Small intestine (tissue), 7 donors: ENCODE measurements around the gene PPARA. TPM values are rescaled to one million over a fixed set of nuclear protein-coding genes. Genes with fewer than 3 reads are reported as not detected.

ENCODE experiments used
- DNase-seq, 2 donors: peaks; one replicate each; pipeline versions ENCODE4 v3.0.0 to v3.0.0-alpha.2; 2013
- FAIRE-seq: peaks from 2 replicates; lab custom pipeline; 2012; peaks lifted over from hg19 to GRCh38; lab: Jason Lieb, UNC
- H3K27ac ChIP-seq, 3 donors: one replicate each; pipeline ENCODE4 v1.5.1; 2013; ENCODE audit warnings: low read length in 2 of 3, mild to moderate bottlenecking in 2 of 3, control low read depth in 1 of 3, inconsistent platforms in 1 of 3, low read depth in 1 of 3, moderate library complexity in 1 of 3
- H3K27me3 ChIP-seq, 3 donors: one replicate each; pipeline ENCODE4 v1.6.1; 2013; ENCODE audit warnings: low read length in 3 of 3, inconsistent platforms in 1 of 3; ENCODE audit not compliant: control insufficient read depth in 3 of 3, insufficient read depth in 3 of 3
- H3K36me3 ChIP-seq, 3 donors: one replicate each; pipeline ENCODE4 v1.6.1; 2013; ENCODE audit warnings: low read length in 3 of 3, inconsistent platforms in 1 of 3, low read depth in 1 of 3, mild to moderate bottlenecking in 1 of 3, moderate library complexity in 1 of 3; ENCODE audit not compliant: control insufficient read depth in 3 of 3, insufficient read depth in 2 of 3
- H3K4me1 ChIP-seq, 3 donors: one replicate each; pipeline ENCODE4 v1.6.1; 2013; ENCODE audit warnings: low read length in 2 of 3, inconsistent platforms in 1 of 3, low read depth in 1 of 3, mild to moderate bottlenecking in 1 of 3, moderate library complexity in 1 of 3; ENCODE audit not compliant: control insufficient read depth in 3 of 3, insufficient read depth in 2 of 3
- H3K4me3 ChIP-seq, 3 donors: one replicate each; pipeline ENCODE4 v1.5.1; 2013; ENCODE audit warnings: low read length in 3 of 3, control low read depth in 1 of 3, inconsistent platforms in 1 of 3, low read depth in 1 of 3, mild to moderate bottlenecking in 1 of 3, moderate library complexity in 1 of 3
- H3K9me3 ChIP-seq, 2 donors: one replicate each; pipeline ENCODE4 v1.6.1; 2013; ENCODE audit warnings: low read depth in 1 of 2, low read length in 1 of 2; ENCODE audit not compliant: control insufficient read depth in 2 of 2, insufficient read depth in 1 of 2
- WGBS, 3 donors: extraction: QIAGEN DNeasy Blood & Tissue Kit; methylation state at CpG; one replicate each; pipeline ENCODE4 v1.1.7; 2013; 5-methylcytosine and 5-hydroxymethylcytosine counted together
- polyA plus RNA-seq, 4 donors: library from polyadenylated mRNA; stranded (reverse) in 3 of 4; unstranded in 1 of 4; fragments of 200-250 nt in 3 of 4; fragments of 120-200 nt in 1 of 4; gene quantifications; one replicate each; pipeline versions ENCODE4 v1.2.1 to v1.2.3, GENCODE V29; 2013
- donor health status: healthy with polysubstance abuse.
- donor health status: control.
- donor health status: control.
- donor health status: Bipolar disorder and iron deficiency.
- donor health status: healthy.

PPARA gene
- polyA plus RNA-seq, 4 donors = 19.9 to 53.6 (median 23.0) TPM

- Histone ChIP-seq H3K9me3 (no peaks in the 10 kb centered on the region), H3K27ac (peak overlapping the region in 1 of 3 donors; percentile 27), H3K4me3 (no peak overlapping the region), H3K27me3 (no peaks in the 10 kb centered on the region), H3K36me3 (peaks cover 2 to 72% (median 7%) of the 10 kb centered on the region in 3 donors), H3K4me1 (peaks cover 0 to 27% (median 2%) of the 10 kb centered on the region in 3 donors)
- FAIRE-seq (no peak), DNase-seq (no peak)
- 90 to 96% (median 92%) methylated on average over 10 of the region's 10 CpGs for WGBS, 3 donors
Observed at GRCh38 chr22:46242076-46242475, 91.8 kb downstream of the PPARA start.

DNA sequence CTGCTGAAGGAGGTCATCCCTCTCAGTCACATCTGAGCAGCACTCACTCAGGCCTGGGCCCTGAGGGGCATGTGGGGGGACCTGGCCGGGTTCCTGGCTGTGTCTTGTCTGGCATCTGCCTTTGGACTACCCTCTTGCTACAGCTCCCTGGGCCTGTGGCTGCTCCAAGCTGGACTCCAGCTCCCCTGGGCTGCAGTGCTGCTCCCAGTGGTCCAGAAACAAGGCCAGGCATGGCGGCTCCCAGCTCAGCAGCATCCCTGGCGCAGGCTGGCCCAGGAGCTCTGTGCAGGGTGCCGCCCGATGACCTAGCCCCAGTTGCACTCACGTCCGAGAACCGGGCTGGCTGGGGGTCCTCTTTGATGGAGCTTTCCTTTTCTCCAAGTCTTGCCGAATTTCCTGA is 94.4 kb downstream of the PPARA start:
- H3K36me3 ChIP-seq = peaks cover 0 to 53% (median 0%) of the 10 kb centered on the region in 3 donors
- peaks cover 0 to 26% (median 2%) of the 10 kb centered on the region in 3 donors for H3K4me1 ChIP-seq
- 84 to 92% (median 91%) methylated on average over 9 of the region's 9 CpGs for WGBS, 3 donors
- H3K4me3 ChIP-seq = no peak overlapping the region
- H3K27me3 ChIP-seq = no peaks in the 10 kb centered on the region
- no peaks in the 10 kb centered on the region for H3K9me3 ChIP-seq
- H3K27ac ChIP-seq = no peak overlapping the region
- FAIRE-seq (no peak), DNase-seq (no peak)

- Histone ChIP-seq H3K4me3 (no peak overlapping the region), H3K27ac (peak overlapping the region in 1 of 3 donors; percentile 15), H3K27me3 (no peaks in the 10 kb centered on the region), H3K36me3 (peaks cover 0 to 47% (median 0%) of the 10 kb centered on the region in 3 donors), H3K9me3 (no peaks in the 10 kb centered on the region), H3K4me1 (peaks cover 0 to 18% (median 2%) of the 10 kb centered on the region in 3 donors)
- 29 to 68% (median 55%) methylated on average over 16 of the region's 16 CpGs for WGBS, 3 donors
- DNase-seq (peak; percentile 20 to 65), FAIRE-seq (no peak)
Observed at GRCh38 chr22:46245511-46245910, 95.2 kb downstream of the PPARA start.

DNA sequence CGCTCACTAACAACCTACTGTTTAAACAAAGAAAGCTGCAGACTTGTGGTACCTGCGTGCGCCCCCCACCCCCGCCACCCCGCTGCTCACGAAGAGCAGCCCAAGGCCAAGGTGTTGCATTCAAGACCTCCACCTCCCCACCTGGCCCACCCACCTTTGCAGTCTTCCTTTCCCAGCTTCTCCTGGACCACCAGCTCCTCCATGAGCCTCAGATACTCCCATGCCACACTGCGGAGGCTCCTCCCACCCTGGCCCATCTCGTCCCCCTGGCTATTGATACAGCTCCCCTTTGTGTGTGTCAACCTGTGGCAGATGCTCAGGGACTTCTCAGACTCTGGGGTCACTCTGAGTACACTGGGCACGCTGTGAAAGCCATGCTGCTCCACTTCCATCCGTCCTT is 95.9 kb downstream of the PPARA start:
- H3K27me3 ChIP-seq = no peaks in the 10 kb centered on the region
- no peaks in the 10 kb centered on the region for H3K9me3 ChIP-seq
- no peak overlapping the region for H3K4me3 ChIP-seq
- WGBS, 3 donors = 95% methylated on average over 10 of the region's 10 CpGs
- no peak for FAIRE-seq
- peaks cover 0 to 18% (median 3%) of the 10 kb centered on the region in 3 donors for H3K4me1 ChIP-seq
- DNase-seq = no peak
- H3K36me3 ChIP-seq = peaks cover 0 to 47% (median 0%) of the 10 kb centered on the region in 3 donors
- no peak overlapping the region for H3K27ac ChIP-seq

GRCh38 chr22:46247443-46247975 is 97.2 kb downstream of the PPARA start:
- no peak for FAIRE-seq
- no peaks in the 10 kb centered on the region for H3K27me3 ChIP-seq
- peaks cover 0 to 44% (median 0%) of the 10 kb centered on the region in 3 donors for H3K36me3 ChIP-seq
- no peaks in the 10 kb centered on the region for H3K9me3 ChIP-seq
- WGBS, 3 donors = 86 to 100% (median 93%) methylated on average over 2 of the region's 2 CpGs
- H3K27ac ChIP-seq = no peak overlapping the region
- DNase-seq = no peak
- H3K4me1 ChIP-seq = peaks cover 0 to 10% (median 5%) of the 10 kb centered on the region in 3 donors
- H3K4me3 ChIP-seq = no peak overlapping the region

DNA sequence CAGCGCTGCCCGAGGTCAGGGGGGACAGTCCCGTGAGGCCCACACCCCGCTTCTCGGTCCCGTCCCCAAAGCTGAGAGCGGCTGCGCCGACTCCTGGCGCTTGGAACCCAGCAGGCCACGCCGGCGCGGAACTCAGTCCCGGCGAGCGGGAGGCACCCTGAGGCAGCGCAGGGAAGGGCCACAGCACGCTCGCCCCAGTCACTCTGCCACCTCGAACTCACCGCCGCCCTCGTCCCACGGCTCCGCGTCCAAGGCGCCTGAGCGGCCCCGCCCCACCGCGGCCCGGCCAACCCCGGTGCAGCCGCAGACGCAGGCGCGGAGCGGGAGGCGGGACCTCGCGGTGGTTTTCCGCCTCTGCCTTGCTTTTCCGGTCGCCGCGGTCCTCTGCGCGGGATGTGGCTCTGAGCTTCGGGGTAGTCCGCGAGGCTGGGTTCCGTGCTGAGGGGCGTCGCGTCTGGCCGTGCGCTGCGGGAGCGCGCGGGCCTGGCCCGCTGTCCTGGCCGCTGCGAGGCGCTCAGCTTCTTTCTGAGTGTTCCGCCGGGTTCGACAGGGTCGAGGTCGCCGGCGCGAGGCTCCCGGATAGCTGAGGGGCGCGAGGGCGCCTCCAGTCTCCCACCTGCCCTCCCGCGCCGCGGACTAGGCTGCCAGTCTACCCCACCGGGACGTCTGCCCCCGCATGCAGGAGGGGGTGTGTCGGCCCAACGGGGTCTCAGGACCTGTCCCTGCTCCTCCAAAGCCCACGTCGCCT is 99.9 kb downstream of the PPARA start, which contains the start of gene CDPF1:
CDPF1 (minus strand) TSS at position 259 of the 748 bp plus-strand sequence. CDS start 2,009 bp downstream, outside the sequence.
- Histone ChIP-seq H3K27me3 (no peaks in the 10 kb centered on the region), H3K36me3 (peaks cover 0 to 23% (median 0%) of the 10 kb centered on the region in 3 donors), H3K9me3 (no peaks in the 10 kb centered on the region), H3K4me1 (peaks cover 0 to 10% (median 5%) of the 10 kb centered on the region in 3 donors), H3K4me3 (peak within 1 kb of the TSS; percentile 74 to 76 (median 75)), H3K27ac (peak within 1 kb of the TSS; percentile 75 to 96 (median 86))
- DNase-seq (peak; percentile 91 to 95), FAIRE-seq (no peak)
- 0 to 1% (median 0%) methylated on average over 60 to 89 of the region's 89 CpGs for WGBS, 3 donors

- Histone ChIP-seq H3K9me3 (no peaks in the 10 kb centered on the region), H3K4me1 (peaks cover 0 to 8% (median 5%) of the 10 kb centered on the region in 3 donors), H3K36me3 (peaks cover 0 to 17% (median 0%) of the 10 kb centered on the region in 3 donors), H3K27ac (peak overlapping the region; percentile 75 to 96 (median 84)), H3K4me3 (peak overlapping the region; percentile 74 to 76 (median 75)), H3K27me3 (no peaks in the 10 kb centered on the region)
- DNase-seq = peak; percentile 47 to 52
- FAIRE-seq = no peak
- WGBS, 3 donors = 0 to 15% (median 6%) methylated on average over 24 to 25 of the region's 25 CpGs
Observed at GRCh38 chr22:46250783-46251125, 100.4 kb downstream of the PPARA start.

- peaks cover 0 to 8% (median 5%) of the 10 kb centered on the region in 3 donors for H3K4me1 ChIP-seq
- 64 to 70% (median 68%) methylated on average over 7 of the region's 7 CpGs for WGBS, 3 donors
- peaks cover 0 to 13% (median 0%) of the 10 kb centered on the region in 3 donors for H3K36me3 ChIP-seq
- DNase-seq (no peak), FAIRE-seq (no peak)
- H3K27me3 ChIP-seq = no peaks in the 10 kb centered on the region
- H3K4me3 ChIP-seq = peak overlapping the region in 2 of 3 donors; percentile 74 to 76
- H3K27ac ChIP-seq = peak overlapping the region in 2 of 3 donors; percentile 84 to 96
- no peaks in the 10 kb centered on the region for H3K9me3 ChIP-seq
Observed at GRCh38 chr22:46251266-46251665, 100.9 kb downstream of the PPARA start.
